HUES64 (cell line): ENCODE results near the gene SGCD. TPM values are rescaled to one million over a fixed set of nuclear protein-coding genes. Genes with fewer than 3 reads are reported as not detected.

Experiments
- H3K27ac ChIP-seq: 2 replicates; pipeline ENCODE4 v1.7.0; 2013; ENCODE audit warnings: low read depth, low read length, inconsistent platforms
- H3K27me3 ChIP-seq: 2 replicates; pipeline ENCODE4 v1.6.1; 2013; ENCODE audit warnings: mild to moderate bottlenecking, low read length; ENCODE audit not compliant: insufficient read depth
- H3K36me3 ChIP-seq: 2 replicates; pipeline ENCODE4 v1.6.1; 2013; ENCODE audit warnings: mild to moderate bottlenecking, low read length; ENCODE audit not compliant: insufficient read depth
- H3K4me1 ChIP-seq: 2 replicates; pipeline ENCODE4 v1.6.1; 2013; ENCODE audit warnings: mild to moderate bottlenecking, low read length, moderate library complexity; ENCODE audit not compliant: insufficient read depth
- H3K4me3 ChIP-seq: 2 replicates; pipeline ENCODE4 v1.5.1; 2013; ENCODE audit warnings: mild to moderate bottlenecking, low read length, moderate library complexity
- H3K9ac ChIP-seq: 2 replicates; pipeline ENCODE4 v1.6.1; 2013; ENCODE audit warnings: mild to moderate bottlenecking, low read depth, low read length
- H3K9me3 ChIP-seq: 2 replicates; pipeline ENCODE4 v1.6.1; 2013; ENCODE audit warnings: low read depth, low read length; ENCODE audit not compliant: insufficient read depth
- WGBS: fragments of 150-250, 120-280 bp; methylation state at CpG from one replicate; pipeline ENCODE4 v1.1.7; 2013; ENCODE audit warnings: missing lambda C conversion rate; 5-methylcytosine and 5-hydroxymethylcytosine counted together
- polyA plus RNA-seq, 2 experiments: library from polyadenylated mRNA; stranded (reverse); fragments of 50-300 nt; gene quantifications; one replicate each; pipeline ENCODE4 v1.2.3, GENCODE V29; 2013

Gene SGCD
- 0.15 TPM for polyA plus RNA-seq (2013, experiment 1 of 2)
- polyA plus RNA-seq (2013, experiment 2 of 2), result 0.06 TPM

- Histone ChIP-seq H3K36me3 (no peaks in the 10 kb centered on the region), H3K9me3 (no peaks in the 10 kb centered on the region), H3K27me3 (no peaks in the 10 kb centered on the region), H3K4me1 (no peaks in the 10 kb centered on the region), H3K9ac (no peak within 1 kb of the TSS), H3K27ac (no peak within 1 kb of the TSS), H3K4me3 (no peak within 1 kb of the TSS)
- 95% methylated on average over 18 of the region's 18 CpGs for WGBS
Measured at GRCh38 chr5:156326718-156327259, at the start of gene SGCD. TSS of gene SGCD (plus strand) at chr5:156327164.

- no peak overlapping the region for H3K4me3 ChIP-seq
- no peaks in the 10 kb centered on the region for H3K27me3 ChIP-seq
- H3K36me3 ChIP-seq, result no peaks in the 10 kb centered on the region
- no peak overlapping the region for H3K27ac ChIP-seq
- WGBS, result 89% methylated on average over 2 of the region's 2 CpGs
- no peaks in the 10 kb centered on the region for H3K9me3 ChIP-seq
- no peak overlapping the region for H3K9ac ChIP-seq
- H3K4me1 ChIP-seq, result peaks cover 8% of the 10 kb centered on the region; the same call in 1 of the 2 replicates
Measured at GRCh38 chr5:156277290-156277689, 49.7 kb upstream of the SGCD start.

- no peaks in the 10 kb centered on the region for H3K36me3 ChIP-seq
- H3K9ac ChIP-seq, result no peak overlapping the region
- no peak overlapping the region for H3K4me3 ChIP-seq
- H3K27ac ChIP-seq, result no peak overlapping the region
- 92% methylated on average over 1 of the region's 1 CpG for WGBS
- H3K9me3 ChIP-seq, result no peaks in the 10 kb centered on the region
- no peaks in the 10 kb centered on the region for H3K27me3 ChIP-seq
- H3K4me1 ChIP-seq, result no peaks in the 10 kb centered on the region
Measured at GRCh38 chr5:156295431-156295830, 31.5 kb upstream of the SGCD start.

- Histone ChIP-seq H3K9me3 (peaks cover 4% of the 10 kb centered on the region; the same call in 1 of the 2 replicates), H3K27me3 (no peaks in the 10 kb centered on the region), H3K36me3 (no peaks in the 10 kb centered on the region), H3K9ac (no peak overlapping the region), H3K4me3 (no peak overlapping the region), H3K4me1 (peaks cover 4% of the 10 kb centered on the region; the same call in 1 of the 2 replicates), H3K27ac (no peak overlapping the region)
- over 99% methylated on average over 4 of the region's 4 CpGs for WGBS
Measured at GRCh38 chr5:156310115-156310514, 16.8 kb upstream of the SGCD start.

- WGBS, result 94% methylated on average over 2 of the region's 2 CpGs
- H3K27me3 ChIP-seq, result no peaks in the 10 kb centered on the region
- no peak overlapping the region for H3K27ac ChIP-seq
Measured at GRCh38 chr5:156312897-156313694, 13.9 kb upstream of the SGCD start.

GRCh38 chr5:156314416-156314815 is 12.5 kb upstream of the SGCD start:
- H3K4me1 ChIP-seq, result peaks cover 4% of the 10 kb centered on the region; the same call in 1 of the 2 replicates
- no peaks in the 10 kb centered on the region for H3K36me3 ChIP-seq
- H3K9ac ChIP-seq, result no peak overlapping the region
- no peaks in the 10 kb centered on the region for H3K9me3 ChIP-seq
- 96% methylated on average over 1 of the region's 1 CpG for WGBS
- no peaks in the 10 kb centered on the region for H3K27me3 ChIP-seq
- H3K27ac ChIP-seq, result no peak overlapping the region
- no peak overlapping the region for H3K4me3 ChIP-seq

More at GRCh38 chr5:156312897-156313694, 13.9 kb upstream of the SGCD start:
- Histone ChIP-seq H3K4me3 (no peak overlapping the region), H3K9ac (no peak overlapping the region), H3K36me3 (no peaks in the 10 kb centered on the region), H3K4me1 (peaks cover 4% of the 10 kb centered on the region; the same call in 1 of the 2 replicates), H3K9me3 (no peaks in the 10 kb centered on the region; the same call in 1 of the 2 replicates)

- Histone ChIP-seq H3K27me3 (no peaks in the 10 kb centered on the region), H3K4me1 (no peaks in the 10 kb centered on the region), H3K4me3 (no peak overlapping the region), H3K36me3 (no peaks in the 10 kb centered on the region), H3K9me3 (no peaks in the 10 kb centered on the region), H3K9ac (no peak overlapping the region), H3K27ac (no peak overlapping the region)
Measured at GRCh38 chr5:156322666-156323065, 4.3 kb upstream of the SGCD start.

- Histone ChIP-seq H3K27me3 (no peaks in the 10 kb centered on the region), H3K4me1 (no peaks in the 10 kb centered on the region), H3K9me3 (no peaks in the 10 kb centered on the region), H3K9ac (no peak overlapping the region), H3K4me3 (no peak overlapping the region), H3K36me3 (no peaks in the 10 kb centered on the region), H3K27ac (no peak overlapping the region)
- 92% methylated on average over 6 of the region's 6 CpGs for WGBS
Measured at GRCh38 chr5:156327296-156327695, 332 bp downstream of the SGCD start.

- no peaks in the 10 kb centered on the region for H3K27me3 ChIP-seq
- H3K9me3 ChIP-seq, result no peaks in the 10 kb centered on the region
- H3K4me1 ChIP-seq, result no peaks in the 10 kb centered on the region
- H3K4me3 ChIP-seq, result no peak overlapping the region
- no peak overlapping the region for H3K27ac ChIP-seq
- no peak overlapping the region for H3K9ac ChIP-seq
- H3K36me3 ChIP-seq, result no peaks in the 10 kb centered on the region
- WGBS, result 91% methylated on average over 3 of the region's 3 CpGs
Measured at GRCh38 chr5:156328161-156328560, 1.2 kb downstream of the SGCD start.

GRCh38 chr5:156328766-156329165 is 1.8 kb downstream of the SGCD start:
- H3K4me1 ChIP-seq, result no peaks in the 10 kb centered on the region
- no peaks in the 10 kb centered on the region for H3K36me3 ChIP-seq
- no peaks in the 10 kb centered on the region for H3K9me3 ChIP-seq
- 96% methylated on average over 6 of the region's 6 CpGs for WGBS
- H3K27ac ChIP-seq, result no peak overlapping the region
- H3K4me3 ChIP-seq, result no peak overlapping the region
- H3K9ac ChIP-seq, result no peak overlapping the region
- no peaks in the 10 kb centered on the region for H3K27me3 ChIP-seq

- WGBS, result 86% methylated on average over 1 of the region's 3 CpGs
- Histone ChIP-seq H3K4me1 (no peaks in the 10 kb centered on the region), H3K9me3 (no peaks in the 10 kb centered on the region), H3K36me3 (no peaks in the 10 kb centered on the region), H3K27ac (no peak overlapping the region), H3K27me3 (no peaks in the 10 kb centered on the region), H3K4me3 (no peak overlapping the region), H3K9ac (no peak overlapping the region)
Measured at GRCh38 chr5:156329171-156329611, 2.2 kb downstream of the SGCD start.
